Glutamatergic neuron (in vitro differentiated cells): Measurements from ENCODE around the gene ZCCHC14. TPM values are rescaled to one million over a fixed set of nuclear protein-coding genes. Genes with fewer than 3 reads are reported as not detected.
A peak's percentile ranks its signal among the peaks of the same experiment; 100 is the strongest.
"Not testable (repeated sequence)": the region's sequence is repeated elsewhere in the genome, so short reads cannot be mapped to it uniquely, and the experiment has no call there.

ENCODE experiments used
- DNase-seq: peaks from one replicate; pipeline ENCODE4 v3.0.0; 2022
- H3K27ac Mint-ChIP-seq: one replicate; pipeline ENCODE4 v1.8.0; 2020; ENCODE audit warnings: mild to moderate bottlenecking, mixed read lengths, inconsistent platforms; ENCODE audit not compliant: unreplicated experiment
- H3K27me3 Mint-ChIP-seq: one replicate; pipeline ENCODE4 v1.8.0; 2020; ENCODE audit warnings: mild to moderate bottlenecking, moderate library complexity, mixed read lengths, inconsistent platforms; ENCODE audit not compliant: unreplicated experiment
- H3K36me3 Mint-ChIP-seq: one replicate; pipeline ENCODE4 v1.8.0; 2020; ENCODE audit warnings: mild to moderate bottlenecking, mixed read lengths, inconsistent platforms; ENCODE audit not compliant: unreplicated experiment
- H3K4me1 Mint-ChIP-seq: one replicate; pipeline ENCODE4 v1.8.0; 2020; ENCODE audit warnings: mild to moderate bottlenecking, low read depth, mixed read lengths, inconsistent platforms; ENCODE audit not compliant: unreplicated experiment
- H3K4me3 Mint-ChIP-seq: one replicate; pipeline ENCODE4 v1.8.0; 2020; ENCODE audit warnings: mild to moderate bottlenecking, mixed read lengths, inconsistent platforms; ENCODE audit not compliant: unreplicated experiment
- H3K9me3 Mint-ChIP-seq: one replicate; pipeline ENCODE4 v1.8.0; 2020; ENCODE audit warnings: mild to moderate bottlenecking, moderate library complexity, mixed read lengths, inconsistent platforms; ENCODE audit not compliant: unreplicated experiment
- total RNA-seq: library from RNA; stranded (reverse); fragmentation: NEBNext Ultra II Directional; extraction: Animal tissue kit (Norgen Biotek cat#: 25700); gene quantifications from one replicate; pipeline ENCODE4 v1.2.1, GENCODE V29; 2021; ENCODE audit not compliant: unreplicated experiment
- TF ChIP-seq, protein P1 (sequence below): fragments of 200-600 bp; sonication (generic); IDR thresholded peaks from one replicate; pipeline ENCODE4 v1.5.0; 2021; ENCODE audit not compliant: partially characterized antibody, unreplicated experiment

Gene ZCCHC14
- total RNA-seq, 1 donor from 2014 or later: 29.2 TPM

DNA sequence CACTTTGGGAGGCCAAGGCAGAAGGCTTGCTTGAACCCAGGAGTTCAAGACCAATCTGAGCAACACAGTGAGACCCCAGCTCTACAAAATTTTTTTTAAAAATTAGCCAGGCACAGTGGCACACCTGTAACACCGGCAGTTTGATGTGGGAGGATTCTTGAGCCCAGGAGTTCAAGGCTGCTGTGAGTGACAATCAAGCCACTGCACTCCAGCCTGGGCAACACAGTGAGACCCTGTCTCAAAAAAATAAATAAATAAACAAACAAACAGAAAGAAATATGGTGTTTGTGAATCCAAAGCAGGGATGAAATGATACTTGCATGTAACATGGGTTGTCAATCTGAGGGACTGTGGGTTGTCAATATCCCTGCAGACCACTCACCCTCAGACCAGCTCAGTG, 125.9 kb downstream of the ZCCHC14 start:
- H3K27me3 Mint-ChIP-seq: no peaks in the 10 kb centered on the region
- TF ChIP-seq, protein P1, sequence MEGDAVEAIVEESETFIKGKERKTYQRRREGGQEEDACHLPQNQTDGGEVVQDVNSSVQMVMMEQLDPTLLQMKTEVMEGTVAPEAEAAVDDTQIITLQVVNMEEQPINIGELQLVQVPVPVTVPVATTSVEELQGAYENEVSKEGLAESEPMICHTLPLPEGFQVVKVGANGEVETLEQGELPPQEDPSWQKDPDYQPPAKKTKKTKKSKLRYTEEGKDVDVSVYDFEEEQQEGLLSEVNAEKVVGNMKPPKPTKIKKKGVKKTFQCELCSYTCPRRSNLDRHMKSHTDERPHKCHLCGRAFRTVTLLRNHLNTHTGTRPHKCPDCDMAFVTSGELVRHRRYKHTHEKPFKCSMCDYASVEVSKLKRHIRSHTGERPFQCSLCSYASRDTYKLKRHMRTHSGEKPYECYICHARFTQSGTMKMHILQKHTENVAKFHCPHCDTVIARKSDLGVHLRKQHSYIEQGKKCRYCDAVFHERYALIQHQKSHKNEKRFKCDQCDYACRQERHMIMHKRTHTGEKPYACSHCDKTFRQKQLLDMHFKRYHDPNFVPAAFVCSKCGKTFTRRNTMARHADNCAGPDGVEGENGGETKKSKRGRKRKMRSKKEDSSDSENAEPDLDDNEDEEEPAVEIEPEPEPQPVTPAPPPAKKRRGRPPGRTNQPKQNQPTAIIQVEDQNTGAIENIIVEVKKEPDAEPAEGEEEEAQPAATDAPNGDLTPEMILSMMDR: no peak
- no peaks in the 10 kb centered on the region for H3K9me3 Mint-ChIP-seq
- H3K27ac Mint-ChIP-seq: peak overlapping the region; percentile 89
- no peak for DNase-seq
- H3K36me3 Mint-ChIP-seq: peaks cover 4% of the 10 kb centered on the region
- peaks cover 52% of the 10 kb centered on the region for H3K4me1 Mint-ChIP-seq
- H3K4me3 Mint-ChIP-seq: peak overlapping the region; percentile 18

DNA sequence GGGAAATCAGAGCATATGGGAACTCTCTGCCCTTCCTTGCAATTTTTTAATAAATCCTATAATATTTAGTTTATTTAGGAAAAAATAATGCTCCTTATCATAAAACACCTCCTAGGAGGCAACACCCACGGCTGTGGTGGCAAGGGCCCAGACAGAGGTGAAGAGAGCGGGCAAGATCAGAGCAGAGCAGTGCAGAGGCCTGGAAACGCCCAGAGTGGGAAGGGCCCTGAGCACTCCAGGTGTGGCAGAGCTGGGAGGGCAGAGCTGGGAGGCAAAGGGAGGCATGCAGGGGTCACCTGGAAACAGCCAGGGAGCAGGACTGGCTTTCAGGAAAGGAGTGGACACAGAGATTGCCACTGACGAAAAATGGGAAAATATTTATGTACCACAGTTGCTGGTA, 126.5 kb downstream of the ZCCHC14 start:
- Mint-ChIP-seq H3K36me3 (peaks cover 4% of the 10 kb centered on the region), H3K4me3 (no peak overlapping the region), H3K4me1 (peaks cover 48% of the 10 kb centered on the region), H3K27ac (peak overlapping the region; percentile 57), H3K9me3 (no peaks in the 10 kb centered on the region), H3K27me3 (no peaks in the 10 kb centered on the region)
- DNase-seq: no peak
- TF ChIP-seq, protein P1: no peak

DNA sequence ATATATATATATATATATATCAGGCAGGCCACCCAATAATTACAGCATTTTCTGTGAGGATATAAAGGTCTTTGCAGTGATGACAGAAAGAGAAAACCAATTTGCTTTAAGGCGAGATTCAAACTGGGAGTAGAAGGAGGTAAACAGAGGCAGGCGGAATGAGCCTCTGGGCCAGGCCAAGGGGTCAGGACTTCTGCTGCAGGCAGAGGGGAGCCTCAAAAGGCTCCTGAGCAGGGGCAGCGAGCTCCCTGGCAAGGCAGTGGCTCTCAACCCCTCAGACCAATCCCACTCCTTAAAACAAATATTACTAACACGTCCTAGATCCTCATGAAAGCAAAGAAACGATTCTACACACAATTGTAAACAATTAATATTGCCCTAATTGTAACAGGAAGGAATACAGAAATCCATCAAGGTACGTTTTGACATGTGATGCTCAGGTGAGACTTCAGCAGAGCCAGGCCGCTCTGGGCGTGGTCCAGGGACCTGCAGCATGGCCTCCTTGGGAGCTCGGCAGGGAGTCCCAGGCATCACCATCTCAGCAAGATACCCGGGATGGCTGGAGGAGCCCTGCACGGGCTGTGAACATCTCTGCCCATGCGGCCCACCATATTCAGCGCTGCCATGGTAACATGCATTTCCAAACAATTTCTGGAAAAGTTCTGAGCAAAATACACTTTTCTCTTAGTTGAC, 127.7 kb downstream of the ZCCHC14 start:
- H3K4me1 Mint-ChIP-seq: peaks cover 41% of the 10 kb centered on the region
- H3K27ac Mint-ChIP-seq: no peak overlapping the region
- no peaks in the 10 kb centered on the region for H3K9me3 Mint-ChIP-seq
- DNase-seq: no peak
- H3K4me3 Mint-ChIP-seq: peak overlapping the region; percentile 47
- peaks cover 4% of the 10 kb centered on the region for H3K36me3 Mint-ChIP-seq
- TF ChIP-seq, protein P1: no peak
- no peaks in the 10 kb centered on the region for H3K27me3 Mint-ChIP-seq

DNA sequence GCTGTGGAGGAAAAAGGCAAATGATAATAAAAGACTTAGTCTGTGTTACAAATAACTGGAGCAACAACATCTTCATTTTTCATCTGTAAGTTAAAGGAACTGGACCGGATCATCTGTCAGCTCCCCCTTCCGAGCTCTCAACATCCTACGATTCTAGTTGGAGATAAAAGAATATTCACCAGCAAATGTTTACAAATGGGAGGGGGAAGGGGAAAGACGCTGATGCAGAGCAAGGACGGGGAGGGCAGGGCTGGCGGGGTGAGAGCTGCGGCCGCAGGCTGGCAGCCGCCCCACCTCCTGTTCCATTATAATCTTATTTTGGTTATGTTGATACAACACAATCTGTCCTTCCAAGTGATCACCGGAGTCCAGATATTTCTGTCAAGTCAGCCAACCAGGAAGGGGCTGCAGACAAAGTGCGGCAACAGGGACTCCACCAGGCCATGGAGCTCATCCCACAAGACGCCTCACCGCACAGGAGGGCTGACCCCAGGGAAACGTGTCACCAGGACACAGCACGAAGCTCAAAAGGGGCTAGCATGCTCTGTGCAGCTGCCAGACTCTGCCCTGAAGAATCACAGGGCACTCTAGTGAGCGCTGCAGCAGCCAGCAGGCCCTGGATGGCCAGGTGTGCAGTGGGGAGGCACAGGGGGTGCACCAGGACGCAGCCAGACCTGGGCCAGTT, 128.9 kb downstream of the ZCCHC14 start:
- TF ChIP-seq, protein P1: no peak
- H3K27ac Mint-ChIP-seq: peak overlapping the region; percentile 91
- H3K36me3 Mint-ChIP-seq: peaks cover 4% of the 10 kb centered on the region
- H3K9me3 Mint-ChIP-seq: peaks cover 3% of the 10 kb centered on the region
- peak; percentile 49 for DNase-seq
- H3K4me3 Mint-ChIP-seq: peak overlapping the region; percentile 72
- H3K27me3 Mint-ChIP-seq: no peaks in the 10 kb centered on the region
- peaks cover 34% of the 10 kb centered on the region for H3K4me1 Mint-ChIP-seq

DNA sequence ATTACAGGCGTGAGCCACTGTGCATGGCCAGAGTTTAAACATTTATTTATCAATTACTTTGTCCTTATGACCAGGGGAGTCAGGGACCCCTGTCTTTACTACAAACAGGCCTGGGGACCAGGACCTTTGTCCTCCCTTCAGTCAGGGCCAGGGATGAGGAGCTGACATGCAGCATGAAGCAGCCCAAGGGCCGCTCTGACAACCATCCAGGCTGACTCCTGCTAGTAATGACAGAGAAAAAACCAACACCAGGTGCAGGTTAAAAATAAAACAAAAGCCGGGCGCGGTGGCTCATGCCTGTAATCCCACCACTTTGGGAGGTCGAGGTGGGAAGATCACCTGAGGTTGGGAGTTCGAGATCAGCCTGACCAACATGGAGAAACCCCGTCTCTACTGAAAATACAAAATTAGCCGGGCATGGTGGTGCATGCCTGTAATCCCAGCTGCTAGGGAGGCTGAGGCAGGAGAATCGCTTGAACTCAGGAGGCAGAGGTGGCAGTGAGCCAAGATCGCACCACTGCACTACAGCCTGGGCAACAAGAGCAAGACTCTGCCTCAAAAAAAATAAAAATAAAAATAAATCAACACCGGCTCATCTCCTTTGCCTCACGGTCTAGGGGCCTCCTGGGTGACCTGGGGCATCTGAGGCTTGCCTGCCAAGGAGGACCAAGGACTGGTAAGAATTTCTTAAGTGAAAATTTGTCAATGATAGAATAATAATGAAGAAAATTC, 129.8 kb downstream of the ZCCHC14 start:
- peaks cover 31% of the 10 kb centered on the region for H3K4me1 Mint-ChIP-seq
- H3K27me3 Mint-ChIP-seq, DNase-seq, H3K36me3 Mint-ChIP-seq, H3K9me3 Mint-ChIP-seq: not testable (repeated sequence)
- H3K27ac Mint-ChIP-seq: peak overlapping the region; percentile 91
- H3K4me3 Mint-ChIP-seq: peak overlapping the region; percentile 72
